ENCODE measurements around the gene GAN.

- no peak for TF ChIP-seq CTCF (IDR thresholded peaks at IDR 0.05)
- no peak for TF ChIP-seq POLR2A (IDR thresholded peaks at IDR 0.05)
Measured at GRCh38 chr16:81405702-81406113, 90.9 kb downstream of the GAN start.

Data from transverse colon (tissue), 3 donors.